K562 (cell line): ENCODE data around the gene NF1.
"Not testable (repeated sequence)": the region's sequence is repeated elsewhere in the genome, so short reads cannot be mapped to it uniquely, and the experiment has no call there.

Source experiments
- CTCF ChIP-seq, 3 experiments: IDR thresholded peaks in 2 of 3; conservative IDR thresholded peaks in 1 of 3; 2 replicates each; pipeline ENCODE4 v1.5.1; 2011 to 2012; ENCODE audit warnings: low read length in 3 of 3, mild to moderate bottlenecking in 3 of 3, control low read depth in 2 of 3, improper control_type of control experiment in 1 of 3, inconsistent platforms in 1 of 3, low read depth in 1 of 3, mixed read lengths in 1 of 3, moderate library complexity in 1 of 3; ENCODE audit not compliant: insufficient read depth in 2 of 3
- KAT7 ChIP-seq: sonication (generic); formaldehyde crosslinking; IDR thresholded peaks from 2 replicates; pipeline ENCODE4 v1.8.0; 2022; ENCODE audit warnings: missing genetic modification reagents, mild to moderate bottlenecking, borderline replicate concordance
- NFYB ChIP-seq: IDR thresholded peaks from 2 replicates; pipeline ENCODE4 v1.6.1; 2011; ENCODE audit warnings: mild to moderate bottlenecking, moderate library complexity; ENCODE audit not compliant: insufficient read length; ENCODE audit errors: extremely low read depth
- POLR2A ChIP-seq: fragments of 450-650 bp; conservative IDR thresholded peaks from 2 replicates; pipeline ENCODE4 v1.6.1; 2016
- XRCC5 ChIP-seq: fragments of 200-400 bp; formaldehyde crosslinking; IDR thresholded peaks from 2 replicates; pipeline ENCODE4 v1.6.1; 2017; ENCODE audit warnings: low read depth, mild to moderate bottlenecking, low read length
- ZNF121 ChIP-seq: sonication (generic); formaldehyde crosslinking; conservative IDR thresholded peaks from 2 replicates; pipeline ENCODE4 v1.8.0; 2022; ENCODE audit warnings: missing genetic modification reagents

DNA sequence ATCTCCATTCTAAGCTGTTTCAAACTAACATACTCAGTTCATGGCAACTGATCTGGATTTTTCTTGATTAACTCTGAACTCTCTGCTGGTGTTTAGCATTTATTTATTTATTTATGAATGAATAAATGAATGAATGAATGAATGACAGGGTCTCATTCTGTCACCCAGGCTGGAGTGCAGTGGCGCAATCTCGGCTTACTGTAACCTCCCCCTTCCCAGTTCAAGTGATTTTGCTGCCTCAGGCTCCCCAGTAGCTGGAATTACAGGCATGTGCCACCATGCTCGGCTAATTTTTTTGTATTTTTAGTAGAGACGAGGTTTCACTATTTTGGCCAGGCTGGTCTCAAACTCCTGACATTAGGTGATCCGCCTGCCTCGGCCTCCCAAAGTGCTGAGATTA, 62.1 kb downstream of the NF1 start:
- TF ChIP-seq POLR2A; CTCF (IDR thresholded peaks at IDR 0.05 in 2 of 3, conservative IDR thresholded peaks at IDR 0.05 in 1 of 3; ENCODE audit: insufficient read depth in 2 of 3, low read depth in 1 of 3, low read length in 3 of 3); KAT7 (CRISPR knock-in tag); NFYB; ZNF121 (CRISPR knock-in tag); XRCC5: not testable (repeated sequence)
